ENCODE results near the gene COL23A1.

Gene COL23A1

DNA sequence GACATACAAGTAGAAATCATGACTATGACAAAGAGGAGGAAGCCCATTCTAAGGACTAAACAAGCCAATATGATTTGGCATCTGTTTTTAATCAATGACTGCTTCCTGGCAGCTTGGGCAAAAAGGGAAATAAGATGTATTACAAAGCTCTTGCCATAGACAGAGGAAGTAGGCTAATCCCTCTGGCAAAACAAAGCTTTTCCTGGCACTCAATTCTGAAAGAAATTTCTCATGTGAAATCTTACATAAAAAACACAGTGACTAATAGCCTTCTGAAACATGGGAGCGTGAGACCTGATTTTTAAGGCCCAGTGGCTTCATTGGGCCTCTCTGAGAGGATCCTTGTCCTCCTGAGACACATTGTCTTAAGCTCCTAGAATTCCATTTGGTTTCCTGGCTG, 93.6 kb downstream of the COL23A1 start:
- DNase-seq (ENCODE audit: low read depth), result no peak
- no peak overlapping the region for H3K4me3 ChIP-seq (ENCODE audit: low read length)
- TF ChIP-seq, protein P1, sequence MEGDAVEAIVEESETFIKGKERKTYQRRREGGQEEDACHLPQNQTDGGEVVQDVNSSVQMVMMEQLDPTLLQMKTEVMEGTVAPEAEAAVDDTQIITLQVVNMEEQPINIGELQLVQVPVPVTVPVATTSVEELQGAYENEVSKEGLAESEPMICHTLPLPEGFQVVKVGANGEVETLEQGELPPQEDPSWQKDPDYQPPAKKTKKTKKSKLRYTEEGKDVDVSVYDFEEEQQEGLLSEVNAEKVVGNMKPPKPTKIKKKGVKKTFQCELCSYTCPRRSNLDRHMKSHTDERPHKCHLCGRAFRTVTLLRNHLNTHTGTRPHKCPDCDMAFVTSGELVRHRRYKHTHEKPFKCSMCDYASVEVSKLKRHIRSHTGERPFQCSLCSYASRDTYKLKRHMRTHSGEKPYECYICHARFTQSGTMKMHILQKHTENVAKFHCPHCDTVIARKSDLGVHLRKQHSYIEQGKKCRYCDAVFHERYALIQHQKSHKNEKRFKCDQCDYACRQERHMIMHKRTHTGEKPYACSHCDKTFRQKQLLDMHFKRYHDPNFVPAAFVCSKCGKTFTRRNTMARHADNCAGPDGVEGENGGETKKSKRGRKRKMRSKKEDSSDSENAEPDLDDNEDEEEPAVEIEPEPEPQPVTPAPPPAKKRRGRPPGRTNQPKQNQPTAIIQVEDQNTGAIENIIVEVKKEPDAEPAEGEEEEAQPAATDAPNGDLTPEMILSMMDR (IDR thresholded peaks at IDR 0.05; ENCODE audit: insufficient read depth, low read depth, low read length, missing control alignments), result no peak

DNA sequence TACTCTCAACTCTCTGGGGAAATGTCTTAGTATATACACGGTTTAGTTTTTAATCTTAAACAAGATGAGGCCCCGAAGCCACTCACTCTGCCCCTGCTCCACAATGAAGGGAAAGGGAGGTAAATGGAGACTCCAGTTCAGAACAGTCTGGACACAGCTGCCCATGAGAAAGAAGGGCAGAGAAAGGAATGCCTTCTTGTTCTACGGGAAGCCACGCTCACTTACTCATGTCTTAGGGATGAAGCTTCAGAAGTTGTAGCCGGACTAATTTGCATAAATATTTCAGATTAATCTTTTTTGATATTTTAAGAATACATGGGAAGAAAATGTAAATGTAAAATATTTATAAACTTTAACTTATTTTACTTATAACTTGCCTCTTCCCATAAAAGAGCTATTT, 94.0 kb downstream of the COL23A1 start:
- H3K4me3 ChIP-seq (ENCODE audit: low read length), result no peak overlapping the region
- no peak for DNase-seq (ENCODE audit: low read depth)
- TF ChIP-seq, protein P1 (IDR thresholded peaks at IDR 0.05; ENCODE audit: insufficient read depth, low read depth, low read length, missing control alignments), result no peak

DNA sequence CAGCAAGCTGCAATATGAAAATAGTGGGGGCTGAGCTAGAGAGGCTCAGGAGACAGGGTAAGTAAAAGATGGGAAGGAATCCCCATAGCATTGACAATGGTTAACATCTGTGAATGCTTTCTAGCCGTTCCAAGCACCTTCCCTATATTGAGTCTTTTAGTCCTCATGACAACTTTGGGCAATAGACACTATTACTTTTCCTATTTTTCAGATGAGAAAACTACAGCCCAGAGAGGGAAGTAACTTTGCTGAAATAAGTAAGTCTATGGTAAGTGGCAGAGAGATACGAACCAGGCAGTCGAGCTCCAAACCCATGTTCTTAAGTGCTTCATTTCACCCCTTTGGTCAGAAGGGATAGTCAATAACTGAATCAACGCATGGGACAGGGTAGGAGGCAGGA, 94.5 kb downstream of the COL23A1 start:
- TF ChIP-seq, protein P1 (IDR thresholded peaks at IDR 0.05; ENCODE audit: insufficient read depth, low read depth, low read length, missing control alignments), result no peak
- no peak for DNase-seq (ENCODE audit: low read depth)
- H3K4me3 ChIP-seq (ENCODE audit: low read length), result no peak overlapping the region

DNA sequence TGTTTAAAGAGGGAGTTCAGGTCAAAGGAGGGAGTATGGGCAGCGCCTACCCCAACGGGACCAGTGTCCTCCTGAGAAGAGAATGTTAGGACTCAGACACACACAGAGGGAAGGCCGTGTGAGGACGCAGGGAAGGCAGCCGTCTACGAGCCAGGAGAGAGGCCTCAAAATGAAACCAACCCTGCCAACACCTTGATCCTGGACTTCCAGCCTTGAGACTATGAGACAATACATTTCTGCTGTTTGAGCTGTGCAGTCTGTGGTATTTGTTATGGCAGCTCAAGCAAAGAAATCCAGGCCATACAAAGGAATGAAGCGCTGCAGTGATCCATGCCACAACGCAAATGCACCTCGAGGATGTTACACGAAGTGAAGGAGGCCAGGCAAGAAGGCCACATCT, 97.9 kb downstream of the COL23A1 start:
- no peak overlapping the region for H3K4me3 ChIP-seq (ENCODE audit: low read length)
- no peak for DNase-seq (ENCODE audit: low read depth)
- TF ChIP-seq, protein P1 (IDR thresholded peaks at IDR 0.05; ENCODE audit: insufficient read depth, low read depth, low read length, missing control alignments), result no peak

DNA sequence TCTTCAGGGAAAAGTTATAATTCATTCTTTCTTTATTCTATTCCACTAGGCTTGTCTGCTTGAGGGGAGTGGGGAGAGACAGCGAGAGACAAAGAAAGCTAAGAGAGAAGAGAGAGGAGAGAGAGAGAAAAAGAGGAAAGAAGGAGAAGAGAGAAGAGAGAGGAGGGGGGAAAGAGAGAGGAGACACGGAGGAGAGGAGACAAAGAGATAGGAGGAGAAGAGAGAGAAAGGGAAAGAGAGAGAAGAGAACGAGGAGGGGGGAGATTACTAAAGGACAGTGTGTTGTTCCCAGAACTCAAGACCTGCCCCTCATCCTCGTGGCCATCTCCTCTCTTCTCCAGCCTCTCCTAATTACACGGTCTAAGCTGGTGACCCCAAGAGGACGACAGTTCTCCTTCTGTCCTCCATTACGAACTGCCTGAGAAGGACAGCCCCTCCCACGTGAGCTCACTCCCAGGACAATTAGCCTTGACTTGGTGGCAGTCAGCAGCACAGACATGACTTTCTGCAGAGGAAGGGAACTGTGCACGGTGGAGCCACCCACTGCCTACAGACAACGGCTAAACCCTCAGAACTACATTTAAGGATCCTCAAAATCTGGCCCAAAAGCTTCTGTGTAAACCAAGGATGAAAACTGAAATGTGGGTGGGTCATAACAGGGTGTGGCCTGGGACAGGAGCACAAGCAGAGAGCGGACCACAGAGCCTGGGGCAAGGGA, 99.1 kb downstream of the COL23A1 start:
- no peak overlapping the region for H3K4me3 ChIP-seq (ENCODE audit: low read length)
- DNase-seq (ENCODE audit: low read depth), result no peak
- TF ChIP-seq, protein P1 (IDR thresholded peaks at IDR 0.05; ENCODE audit: insufficient read depth, low read depth, low read length, missing control alignments), result no peak

DNA sequence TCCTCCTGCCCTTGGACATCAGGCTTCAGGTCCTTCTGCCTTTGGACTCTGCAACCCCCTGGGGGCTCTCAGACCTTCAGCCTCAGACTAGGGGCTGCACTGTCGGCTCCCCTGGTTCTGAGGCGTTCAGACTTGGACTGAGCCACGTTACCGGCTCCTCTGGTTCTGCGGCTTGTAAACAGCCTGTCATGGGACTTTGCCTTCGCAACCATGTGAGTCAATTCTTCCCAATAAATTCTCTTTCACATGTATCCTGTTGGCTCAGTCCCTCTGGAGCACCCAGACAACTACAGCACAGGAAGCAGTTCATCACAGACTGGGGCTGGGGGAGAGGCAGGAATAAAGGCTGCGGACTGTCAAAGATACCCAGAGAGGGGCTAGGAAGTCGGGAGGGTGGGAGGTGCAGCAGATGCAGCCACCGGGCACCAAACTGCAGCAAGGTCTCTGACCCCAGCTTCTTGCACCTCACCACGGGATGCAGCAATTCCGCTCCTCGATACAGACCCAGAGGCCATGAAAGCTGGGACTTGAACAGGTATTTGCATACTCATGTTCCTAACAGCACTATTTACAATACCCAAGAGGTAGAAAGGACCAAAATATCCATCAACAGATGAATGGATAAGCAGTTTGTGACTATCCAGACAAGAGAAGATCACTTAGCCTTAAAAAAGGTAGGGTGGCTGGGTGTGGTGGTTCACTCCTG, 100.8 kb downstream of the COL23A1 start:
- H3K4me3 ChIP-seq (ENCODE audit: low read length), result no peak overlapping the region
- no peak for DNase-seq (ENCODE audit: low read depth)
- TF ChIP-seq, protein P1 (IDR thresholded peaks at IDR 0.05; ENCODE audit: insufficient read depth, low read depth, low read length, missing control alignments), result no peak

Data from epithelial cell of esophagus (primary cell).